Smooth muscle cell (in vitro differentiated cells): ENCODE results near the gene STK39. TPM values are rescaled to one million over a fixed set of nuclear protein-coding genes. Genes with fewer than 3 reads are reported as not detected.

Experiments
- DNase-seq: peaks from one replicate; lab custom pipeline; 2025; ENCODE audit not compliant: unreplicated experiment; lab: John Stamatoyannopoulos, UW
- H2AFZ ChIP-seq: fragments of 200-600 bp; sonication (generic); 2 replicates; pipeline ENCODE4 v1.6.0; 2016; ENCODE audit warnings: antibody characterized with exemption, low read depth, mild to moderate bottlenecking
- H3F3A ChIP-seq: fragments of 200-600 bp; sonication (generic); 2 replicates; pipeline ENCODE4 v1.6.0; 2017; ENCODE audit warnings: antibody characterized with exemption, low read depth
- H3K27ac ChIP-seq: fragments of 200-600 bp; sonication (generic); 2 replicates; pipeline ENCODE4 v1.5.1; 2016; ENCODE audit warnings: low read depth, mild to moderate bottlenecking
- H3K27me3 ChIP-seq: fragments of 200-600 bp; sonication (generic); 2 replicates; pipeline ENCODE4 v1.6.1; 2016; ENCODE audit warnings: low read depth, mild to moderate bottlenecking
- H3K36me3 ChIP-seq: fragments of 200-600 bp; sonication (generic); 2 replicates; pipeline ENCODE4 v1.5.1; 2016; ENCODE audit warnings: low read depth
- H3K4me1 ChIP-seq: fragments of 200-600 bp; sonication (generic); 2 replicates; pipeline ENCODE4 v1.5.1; 2016; ENCODE audit warnings: low read depth
- H3K4me2 ChIP-seq: fragments of 200-600 bp; sonication (generic); 2 replicates; pipeline ENCODE4 v1.6.0; 2016; ENCODE audit warnings: mild to moderate bottlenecking
- H3K4me3 ChIP-seq: fragments of 200-600 bp; sonication (generic); 2 replicates; pipeline ENCODE4 v1.5.1; 2016; ENCODE audit warnings: mild to moderate bottlenecking
- H3K79me2 ChIP-seq: fragments of 200-600 bp; sonication (generic); 2 replicates; pipeline ENCODE4 v1.6.0; 2016; ENCODE audit warnings: low read depth, mild to moderate bottlenecking
- H3K9ac ChIP-seq: fragments of 200-600 bp; sonication (generic); 2 replicates; pipeline ENCODE4 v1.6.0; 2016; ENCODE audit warnings: low read depth
- H3K9me3 ChIP-seq: fragments of 200-600 bp; sonication (generic); replicated peaks from 2 replicates; pipeline ENCODE4 v1.5.1; 2016; ENCODE audit warnings: low read depth
- H4K20me1 ChIP-seq: fragments of 200-600 bp; sonication (generic); 2 replicates; pipeline ENCODE4 v1.6.0; 2016; ENCODE audit warnings: low read depth
- WGBS: methylation state at CpG from one replicate; pipeline ENCODE4 v1.1.7; 2016; ENCODE audit warnings: low lambda C conversion rate; 5-methylcytosine and 5-hydroxymethylcytosine counted together
- polyA plus RNA-seq: library from polyadenylated mRNA; unstranded; fragments of >200 nt; fragmentation: Nextera tagmentation; extraction: Ambion mirVana; gene quantifications from 2 replicates; pipeline ENCODE4 v1.2.1, GENCODE V29; 2016
- total RNA-seq: library from RNA; depleted of rRNA; stranded (reverse); fragments of >200 nt; gene quantifications from 2 replicates; pipeline ENCODE4 v1.2.3, GENCODE V29; 2014
- TF ChIP-seq, protein P1 (sequence below): fragments of 200-600 bp; sonication (generic); IDR thresholded peaks from 2 replicates; pipeline ENCODE4 v1.5.1; 2017; ENCODE audit warnings: borderline replicate concordance, mild to moderate bottlenecking, antibody characterized with exemption; ENCODE audit not compliant: insufficient read depth, poor library complexity, severe bottlenecking

The STK39 gene
- total and polyA plus RNA-seq, 2 experiments from 2014 or later = 21.1 to 37.8 TPM

- Histone ChIP-seq H3F3A (peaks cover 5% of the 10 kb centered on the region), H3K36me3 (no peaks in the 10 kb centered on the region), H3K79me2 (peaks cover 63% of the 10 kb centered on the region), H3K9me3 (no peaks in the 10 kb centered on the region), H4K20me1 (no peaks in the 10 kb centered on the region), H3K27me3 (no peaks in the 10 kb centered on the region), H3K4me3 (no peak overlapping the region), H3K27ac (no peak overlapping the region), H2AFZ (no peak overlapping the region), H3K4me2 (no peak overlapping the region), H3K9ac (no peak overlapping the region), H3K4me1 (no peaks in the 10 kb centered on the region)
- TF ChIP-seq, protein P1, sequence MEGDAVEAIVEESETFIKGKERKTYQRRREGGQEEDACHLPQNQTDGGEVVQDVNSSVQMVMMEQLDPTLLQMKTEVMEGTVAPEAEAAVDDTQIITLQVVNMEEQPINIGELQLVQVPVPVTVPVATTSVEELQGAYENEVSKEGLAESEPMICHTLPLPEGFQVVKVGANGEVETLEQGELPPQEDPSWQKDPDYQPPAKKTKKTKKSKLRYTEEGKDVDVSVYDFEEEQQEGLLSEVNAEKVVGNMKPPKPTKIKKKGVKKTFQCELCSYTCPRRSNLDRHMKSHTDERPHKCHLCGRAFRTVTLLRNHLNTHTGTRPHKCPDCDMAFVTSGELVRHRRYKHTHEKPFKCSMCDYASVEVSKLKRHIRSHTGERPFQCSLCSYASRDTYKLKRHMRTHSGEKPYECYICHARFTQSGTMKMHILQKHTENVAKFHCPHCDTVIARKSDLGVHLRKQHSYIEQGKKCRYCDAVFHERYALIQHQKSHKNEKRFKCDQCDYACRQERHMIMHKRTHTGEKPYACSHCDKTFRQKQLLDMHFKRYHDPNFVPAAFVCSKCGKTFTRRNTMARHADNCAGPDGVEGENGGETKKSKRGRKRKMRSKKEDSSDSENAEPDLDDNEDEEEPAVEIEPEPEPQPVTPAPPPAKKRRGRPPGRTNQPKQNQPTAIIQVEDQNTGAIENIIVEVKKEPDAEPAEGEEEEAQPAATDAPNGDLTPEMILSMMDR = no peak
- 89% methylated on average over 2 of the region's 2 CpGs for WGBS
- DNase-seq = no peak
These were observed 12.8 kb downstream of the STK39 start for GRCh38 chr2:168234407-168235085.

- 85% methylated on average over 5 of the region's 5 CpGs for WGBS
- Histone ChIP-seq H3K4me3 (no peak overlapping the region), H3K4me1 (no peaks in the 10 kb centered on the region), H3K79me2 (peaks cover 62% of the 10 kb centered on the region), H2AFZ (no peak overlapping the region), H3K9me3 (no peaks in the 10 kb centered on the region), H3F3A (peaks cover 5% of the 10 kb centered on the region), H3K4me2 (no peak overlapping the region), H3K9ac (no peak overlapping the region), H4K20me1 (no peaks in the 10 kb centered on the region), H3K27me3 (no peaks in the 10 kb centered on the region), H3K36me3 (no peaks in the 10 kb centered on the region), H3K27ac (no peak overlapping the region)
- TF ChIP-seq, protein P1 = no peak
- DNase-seq = no peak
These were observed 13.5 kb downstream of the STK39 start for GRCh38 chr2:168233726-168234406.

DNA sequence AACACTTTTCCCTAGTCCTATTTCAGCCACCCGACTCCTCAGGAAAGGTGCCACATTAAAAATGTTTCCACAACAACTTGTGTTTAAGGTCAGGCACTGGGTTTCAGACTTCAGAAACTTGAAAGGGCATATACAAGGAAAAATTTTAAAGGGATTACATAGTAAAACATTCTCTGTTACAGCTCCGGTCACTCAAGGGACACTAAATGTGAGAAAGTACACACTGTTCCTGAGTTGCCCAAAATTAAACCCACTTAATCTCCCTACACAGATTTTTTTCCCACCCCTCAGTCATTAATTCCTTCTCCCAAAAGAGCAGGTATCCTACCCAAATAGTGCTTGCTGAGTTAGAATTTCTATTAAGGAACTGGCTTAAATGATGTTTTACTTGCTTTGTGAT, 14.2 kb downstream of the STK39 start:
- Histone ChIP-seq H3K4me1 (no peaks in the 10 kb centered on the region), H3F3A (peaks cover 5% of the 10 kb centered on the region), H3K9ac (no peak overlapping the region), H3K36me3 (no peaks in the 10 kb centered on the region), H2AFZ (no peak overlapping the region), H3K9me3 (no peaks in the 10 kb centered on the region), H3K79me2 (peaks cover 64% of the 10 kb centered on the region), H3K27me3 (no peaks in the 10 kb centered on the region), H3K4me3 (no peak overlapping the region), H4K20me1 (no peaks in the 10 kb centered on the region), H3K27ac (no peak overlapping the region), H3K4me2 (no peak overlapping the region)
- TF ChIP-seq, protein P1 = no peak
- 81% methylated on average over 2 of the region's 2 CpGs for WGBS
- no peak for DNase-seq
